Astrocyte of the cerebellum (primary cell): ENCODE measurements around the gene JMY.

Experiments used
- DNase-seq: peaks from one replicate; pipeline ENCODE4 v3.0.0-alpha.2; 2011; ENCODE audit warnings: low read depth
- H3K4me3 ChIP-seq: 2 replicates; pipeline ENCODE4 v1.5.1; 2011; ENCODE audit warnings: mild to moderate bottlenecking, low read depth, low read length, moderate library complexity
- CTCF ChIP-seq: IDR thresholded peaks from 2 replicates; pipeline ENCODE4 v1.5.1; 2012; ENCODE audit warnings: low read length, low read depth, moderate library complexity, mild to moderate bottlenecking; ENCODE audit errors: missing control alignments
- in situ Hi-C: cut with HindIII; loops from 2 replicates; pipeline ENCODE4 v1.10.0; 2017; ENCODE audit warnings: low sequenced_read_pairs

The JMY gene

GRCh38 chr5:79236362-79236969 lies 535 bp downstream of the JMY start:
- DNase-seq, result no peak
- no peak for TF ChIP-seq CTCF
- in situ Hi-C loops, result no loop called here
- peak overlapping the region; percentile 73 for H3K4me3 ChIP-seq

- in situ Hi-C loops, result no loop called here
- H3K4me3 ChIP-seq, result peak overlapping the region; percentile 73
- no peak for TF ChIP-seq CTCF
- DNase-seq, result no peak
Measured at GRCh38 chr5:79236970-79237739, 1.2 kb downstream of the JMY start.

- TF ChIP-seq CTCF, result no peak
- no peak for DNase-seq
- in situ Hi-C loops, result no loop called here
- H3K4me3 ChIP-seq, result peak overlapping the region; percentile 73
Measured at GRCh38 chr5:79237740-79238560, 2.0 kb downstream of the JMY start.

GRCh38 chr5:79240561-79240960 lies 4.6 kb downstream of the JMY start:
- no peak for TF ChIP-seq CTCF
- no peak overlapping the region for H3K4me3 ChIP-seq
- DNase-seq, result no peak
- in situ Hi-C loops, result no loop called here

- no peak for DNase-seq
- in situ Hi-C loops, result no loop called here
- TF ChIP-seq CTCF, result no peak
- no peak overlapping the region for H3K4me3 ChIP-seq
Measured at GRCh38 chr5:79241535-79241979, 5.6 kb downstream of the JMY start.

- TF ChIP-seq CTCF, result no peak
- DNase-seq, result no peak
- in situ Hi-C loops, result no loop called here
- no peak overlapping the region for H3K4me3 ChIP-seq
Measured at GRCh38 chr5:79242242-79243039, 6.5 kb downstream of the JMY start.
